B cell (primary cell): Measurements from ENCODE around the gene SUN3.

Source experiments
- CTCF ChIP-seq: fragments of 200-600 bp; IDR thresholded peaks from one replicate; pipeline ENCODE4 v1.8.0; 2022; ENCODE audit warnings: antibody characterized with exemption, mild to moderate bottlenecking
- EZH2 ChIP-seq: IDR thresholded peaks from 2 replicates; pipeline ENCODE4 v1.6.1; 2012; ENCODE audit warnings: borderline replicate concordance, low read depth, mild to moderate bottlenecking, moderate library complexity, low read length; ENCODE audit not compliant: insufficient read depth, poor library complexity, severe bottlenecking

- TF ChIP-seq CTCF (no peak), EZH2 (no peak)
Measured at GRCh38 chr7:48038815-48039506, 10.1 kb upstream of the SUN3 start.
